ENCODE measurements around the gene SIGLECL1. TPM values are rescaled to one million over a fixed set of nuclear protein-coding genes. Genes with fewer than 3 reads are reported as not detected.

Gene SIGLECL1
- total RNA-seq, 5 donors from 2014 or later (not counting 1 experiment from before 2014, with no cell fraction given) = not detected

GRCh38 chr19:51274049-51274770 lies 23.3 kb downstream of the SIGLECL1 start:
- ChIA-PET POLR2A (no interaction called here), CTCF (no interaction called here)
- H3K9me3 ChIP-seq = no peaks in the 10 kb centered on the region
- no peak overlapping the region for H3K4me3 ChIP-seq (ENCODE audit: control insufficient read depth in 1 of 2, extremely low read depth in 1 of 2, low read length in 1 of 2)
- H3K9me3 Mint-ChIP-seq = no peaks in the 10 kb centered on the region
- H3K4me1 Mint-ChIP-seq = peaks cover 3 to 13% (median 11%) of the 10 kb centered on the region in 3 donors
- no peak overlapping the region for H3K4me3 Mint-ChIP-seq
- H3K4me1 ChIP-seq (ENCODE audit: control insufficient read depth in 1 of 2, extremely low read depth in 1 of 2, insufficient read depth in 2 of 2, low read length in 2 of 2) = no peaks in the 10 kb centered on the region
- H3K27ac ChIP-seq (ENCODE audit: low read length) = no peak overlapping the region
- H3K27ac Mint-ChIP-seq = peak overlapping the region in 1 of 2 donors; percentile 40
- no peaks in the 10 kb centered on the region for H3K36me3 ChIP-seq (ENCODE audit: control insufficient read depth in 2 of 2, extremely low read depth in 1 of 2, insufficient read depth in 1 of 2, low read length in 1 of 2)
- WGBS (ENCODE audit: insufficient coverage) = 82% methylated on average over 4 of the region's 8 CpGs
- no peak for DNase-seq
- peaks cover 0 to 26% of the 10 kb centered on the region in 2 experiments for H3K27me3 ChIP-seq (replicated peaks in 1 of 2; ENCODE audit: control insufficient read depth in 2 of 2, extremely low read depth in 1 of 2, insufficient read depth in 2 of 2, low read length in 1 of 2)
- H3K27me3 Mint-ChIP-seq = peaks cover 18 to 20% of the 10 kb centered on the region in 2 donors
- ATAC-seq (replicated peaks in 1 of 4) = no peak
- no peaks in the 10 kb centered on the region for H3K36me3 Mint-ChIP-seq

DNA sequence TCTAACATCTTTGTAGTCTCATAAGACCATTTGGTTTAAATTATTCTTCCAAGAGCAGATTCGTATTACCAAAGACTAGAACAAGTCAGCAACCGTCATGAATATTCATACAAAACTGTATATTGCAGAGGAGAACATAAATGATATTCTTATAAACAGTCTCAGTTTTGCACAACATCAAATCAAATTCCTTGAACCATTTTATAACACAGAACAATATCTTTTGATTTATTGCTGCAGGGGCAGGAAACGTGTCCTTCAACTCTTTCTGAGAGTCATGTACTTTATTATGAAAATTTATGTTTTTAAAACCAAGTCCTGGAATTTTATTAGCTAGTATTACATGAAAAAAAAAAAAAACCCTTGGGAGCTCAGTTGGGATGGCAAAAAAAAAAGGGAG lies 26.2 kb downstream of the SIGLECL1 start:
- peaks cover 0 to 15% (median 4%) of the 10 kb centered on the region in 3 donors for H3K9me3 Mint-ChIP-seq
- no peak for ATAC-seq (replicated peaks in 1 of 4)
- H3K36me3 Mint-ChIP-seq = no peaks in the 10 kb centered on the region
- CTCF ChIA-PET = no interaction called here
- H3K27me3 Mint-ChIP-seq = peaks cover 25 to 26% of the 10 kb centered on the region in 2 donors
- Histone ChIP-seq H3K9me3 (no peaks in the 10 kb centered on the region), H3K27me3 (replicated peaks in 1 of 2; ENCODE audit: control insufficient read depth in 2 of 2, extremely low read depth in 1 of 2, insufficient read depth in 2 of 2, low read length in 1 of 2) (peaks cover 2 to 22% of the 10 kb centered on the region in 2 experiments), H3K36me3 (ENCODE audit: control insufficient read depth in 2 of 2, extremely low read depth in 1 of 2, insufficient read depth in 1 of 2, low read length in 1 of 2) (no peaks in the 10 kb centered on the region), H3K4me1 (ENCODE audit: control insufficient read depth in 1 of 2, extremely low read depth in 1 of 2, insufficient read depth in 2 of 2, low read length in 2 of 2) (no peaks in the 10 kb centered on the region), H3K4me3 (ENCODE audit: control insufficient read depth in 1 of 2, extremely low read depth in 1 of 2, low read length in 1 of 2) (no peak overlapping the region), H3K27ac (ENCODE audit: low read length) (no peak overlapping the region)
- H3K27ac Mint-ChIP-seq = no peak overlapping the region
- WGBS (ENCODE audit: insufficient coverage) = no CpG with 5 or more reads among the region's 3 CpGs
- H3K4me1 Mint-ChIP-seq = peaks cover 3 to 10% (median 7%) of the 10 kb centered on the region in 3 donors
- no peak for DNase-seq
- H3K4me3 Mint-ChIP-seq = no peak overlapping the region
- POLR2A ChIA-PET = no interaction called here

DNA sequence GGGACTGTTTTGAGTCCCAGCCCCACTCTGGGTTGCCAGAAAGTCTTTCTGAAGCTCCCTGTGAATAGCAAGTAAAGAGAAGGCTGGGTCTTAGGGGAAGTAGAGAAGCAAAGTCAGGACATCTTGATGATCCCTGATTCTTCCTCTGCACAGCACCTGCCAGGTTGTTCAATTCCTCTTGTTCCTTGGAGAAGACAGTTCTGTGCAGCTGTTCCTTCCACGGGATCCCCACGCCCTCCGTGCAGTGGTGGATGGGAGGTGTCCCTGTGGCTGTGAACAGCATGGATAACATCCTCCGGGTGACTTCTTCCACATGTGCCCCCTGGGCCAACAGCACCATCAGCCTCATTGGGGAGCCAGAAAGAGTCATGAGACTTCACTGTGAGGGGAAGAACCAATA lies 31.5 kb downstream of the SIGLECL1 start:
- WGBS (ENCODE audit: insufficient coverage) = no CpG with 5 or more reads among the region's 4 CpGs
- POLR2A ChIA-PET = no interaction called here
- CTCF ChIA-PET = no interaction called here
- Histone ChIP-seq H3K4me1 (ENCODE audit: control insufficient read depth in 1 of 2, extremely low read depth in 1 of 2, insufficient read depth in 2 of 2, low read length in 2 of 2) (no peaks in the 10 kb centered on the region), H3K36me3 (ENCODE audit: control insufficient read depth in 2 of 2, extremely low read depth in 1 of 2, insufficient read depth in 1 of 2, low read length in 1 of 2) (no peaks in the 10 kb centered on the region), H3K4me3 (ENCODE audit: control insufficient read depth in 1 of 2, extremely low read depth in 1 of 2, low read length in 1 of 2) (no peak overlapping the region), H3K9me3 (no peaks in the 10 kb centered on the region), H3K27ac (ENCODE audit: low read length) (no peak overlapping the region), H3K27me3 (replicated peaks in 1 of 2; ENCODE audit: control insufficient read depth in 2 of 2, extremely low read depth in 1 of 2, insufficient read depth in 2 of 2, low read length in 1 of 2) (peaks cover 3 to 32% of the 10 kb centered on the region in 2 experiments)
- Mint-ChIP-seq H3K9me3 (peaks cover 0 to 19% (median 4%) of the 10 kb centered on the region in 3 donors), H3K27me3 (peaks cover 25 to 30% of the 10 kb centered on the region in 2 donors), H3K4me1 (no peaks in the 10 kb centered on the region), H3K36me3 (no peaks in the 10 kb centered on the region), H3K27ac (no peak overlapping the region), H3K4me3 (no peak overlapping the region)
- DNase-seq = no peak
- ATAC-seq (replicated peaks in 1 of 4) = no peak

DNA sequence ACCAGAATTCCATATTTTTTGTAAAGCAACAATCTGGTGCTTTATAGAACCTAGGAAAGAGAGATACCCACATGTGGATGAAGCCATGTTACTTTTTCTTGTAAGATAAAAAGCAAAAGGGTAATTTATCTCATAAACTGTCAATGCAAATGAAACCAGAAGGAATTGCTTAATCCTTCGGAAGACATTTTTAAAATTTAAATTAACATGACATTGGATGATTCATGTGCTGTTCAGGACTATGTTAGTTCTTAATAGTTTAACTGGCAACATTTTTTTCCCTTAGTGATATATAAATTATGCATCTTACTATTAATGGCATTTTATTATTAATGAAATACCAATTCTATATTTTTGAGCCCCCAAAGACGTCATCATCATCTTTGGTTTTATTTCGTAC lies 34.8 kb downstream of the SIGLECL1 start:
- H3K36me3 ChIP-seq (ENCODE audit: control insufficient read depth in 2 of 2, extremely low read depth in 1 of 2, insufficient read depth in 1 of 2, low read length in 1 of 2) = no peaks in the 10 kb centered on the region
- no peak overlapping the region for H3K27ac Mint-ChIP-seq
- H3K27me3 ChIP-seq (replicated peaks in 1 of 2; ENCODE audit: control insufficient read depth in 2 of 2, extremely low read depth in 1 of 2, insufficient read depth in 2 of 2, low read length in 1 of 2) = peaks cover 3 to 13% of the 10 kb centered on the region in 2 experiments
- DNase-seq (no peak), ATAC-seq (replicated peaks in 1 of 4) (no peak)
- CTCF ChIA-PET = no interaction called here
- H3K4me3 Mint-ChIP-seq = no peak overlapping the region
- peaks cover 0 to 10% (median 0%) of the 10 kb centered on the region in 3 donors for H3K9me3 Mint-ChIP-seq
- H3K36me3 Mint-ChIP-seq = no peaks in the 10 kb centered on the region
- no peak overlapping the region for H3K27ac ChIP-seq (ENCODE audit: low read length)
- no peaks in the 10 kb centered on the region for H3K4me1 ChIP-seq (ENCODE audit: control insufficient read depth in 1 of 2, extremely low read depth in 1 of 2, insufficient read depth in 2 of 2, low read length in 2 of 2)
- WGBS (ENCODE audit: insufficient coverage) = no CpG with 5 or more reads among the region's 3 CpGs
- no peaks in the 10 kb centered on the region for H3K9me3 ChIP-seq
- POLR2A ChIA-PET = no interaction called here
- H3K4me3 ChIP-seq (ENCODE audit: control insufficient read depth in 1 of 2, extremely low read depth in 1 of 2, low read length in 1 of 2) = no peak overlapping the region
- no peaks in the 10 kb centered on the region for H3K4me1 Mint-ChIP-seq
- peaks cover 13 to 14% of the 10 kb centered on the region in 2 donors for H3K27me3 Mint-ChIP-seq

GRCh38 chr19:51289635-51290034 lies 38.8 kb downstream of the SIGLECL1 start:
- peaks cover 2 to 25% of the 10 kb centered on the region in 2 experiments for H3K27me3 ChIP-seq (replicated peaks in 1 of 2; ENCODE audit: control insufficient read depth in 2 of 2, extremely low read depth in 1 of 2, insufficient read depth in 2 of 2, low read length in 1 of 2)
- ATAC-seq (replicated peaks in 1 of 4) = no peak
- DNase-seq = no peak
- H3K36me3 Mint-ChIP-seq = no peaks in the 10 kb centered on the region
- no peak overlapping the region for H3K4me3 Mint-ChIP-seq
- no peaks in the 10 kb centered on the region for H3K36me3 ChIP-seq (ENCODE audit: control insufficient read depth in 2 of 2, extremely low read depth in 1 of 2, insufficient read depth in 1 of 2, low read length in 1 of 2)
- H3K27ac Mint-ChIP-seq = no peak overlapping the region
- H3K4me3 ChIP-seq (ENCODE audit: control insufficient read depth in 1 of 2, extremely low read depth in 1 of 2, low read length in 1 of 2) = no peak overlapping the region
- ChIA-PET CTCF (no interaction called here), POLR2A (no interaction called here)
- peaks cover 14 to 23% of the 10 kb centered on the region in 2 donors for H3K27me3 Mint-ChIP-seq
- no peaks in the 10 kb centered on the region for H3K4me1 ChIP-seq (ENCODE audit: control insufficient read depth in 1 of 2, extremely low read depth in 1 of 2, insufficient read depth in 2 of 2, low read length in 2 of 2)
- no peak overlapping the region for H3K27ac ChIP-seq (ENCODE audit: low read length)
- no peaks in the 10 kb centered on the region for H3K4me1 Mint-ChIP-seq
- no CpG with 5 or more reads among the region's 1 CpG for WGBS (ENCODE audit: insufficient coverage)
- H3K9me3 ChIP-seq = no peaks in the 10 kb centered on the region
- H3K9me3 Mint-ChIP-seq = no peaks in the 10 kb centered on the region

DNA sequence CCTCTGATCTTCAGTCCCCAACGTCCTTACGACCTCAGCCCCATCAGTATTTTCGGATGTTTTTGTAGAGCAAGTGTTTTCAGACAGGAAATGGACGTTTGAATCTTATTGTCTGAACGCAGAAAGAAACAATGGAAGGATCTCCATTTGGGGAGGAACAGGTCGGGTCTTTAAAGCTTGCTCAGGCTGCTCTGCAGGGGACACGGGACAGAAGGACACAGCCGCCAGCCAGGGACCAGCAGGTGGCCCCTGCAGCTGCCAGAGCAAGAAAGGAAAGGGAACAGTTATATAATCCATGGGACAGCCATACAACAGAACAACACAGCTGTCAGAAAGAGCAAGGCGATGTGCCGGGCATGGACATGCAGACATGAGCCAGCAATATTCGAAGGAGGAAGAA lies 42.1 kb downstream of the SIGLECL1 start:
- H3K27me3 Mint-ChIP-seq = peaks cover 21 to 42% of the 10 kb centered on the region in 2 donors
- no peak for ATAC-seq (replicated peaks in 1 of 4)
- Histone ChIP-seq H3K4me3 (ENCODE audit: control insufficient read depth in 1 of 2, extremely low read depth in 1 of 2, low read length in 1 of 2) (no peak overlapping the region), H3K9me3 (no peaks in the 10 kb centered on the region), H3K4me1 (ENCODE audit: control insufficient read depth in 1 of 2, extremely low read depth in 1 of 2, insufficient read depth in 2 of 2, low read length in 2 of 2) (no peaks in the 10 kb centered on the region), H3K36me3 (ENCODE audit: control insufficient read depth in 2 of 2, extremely low read depth in 1 of 2, insufficient read depth in 1 of 2, low read length in 1 of 2) (no peaks in the 10 kb centered on the region), H3K27me3 (replicated peaks in 1 of 2; ENCODE audit: control insufficient read depth in 2 of 2, extremely low read depth in 1 of 2, insufficient read depth in 2 of 2, low read length in 1 of 2) (peaks cover 0 to 35% of the 10 kb centered on the region in 2 experiments), H3K27ac (ENCODE audit: low read length) (no peak overlapping the region)
- no peak overlapping the region for H3K4me3 Mint-ChIP-seq
- no peak overlapping the region for H3K27ac Mint-ChIP-seq
- ChIA-PET POLR2A (no interaction called here), CTCF (no interaction called here)
- DNase-seq = no peak
- WGBS (ENCODE audit: insufficient coverage) = 64% methylated on average over 11 of the region's 11 CpGs
- H3K36me3 Mint-ChIP-seq = no peaks in the 10 kb centered on the region
- no peaks in the 10 kb centered on the region for H3K9me3 Mint-ChIP-seq
- no peaks in the 10 kb centered on the region for H3K4me1 Mint-ChIP-seq

All from T-cell (primary cell).